Stomach smooth muscle (tissue), 2 donors: ENCODE results near the gene ZC3H15.
"Not testable (repeated sequence)": the region's sequence is repeated elsewhere in the genome, so short reads cannot be mapped to it uniquely, and the experiment has no call there.

Experiments used
- H3K27ac ChIP-seq: one replicate; pipeline ENCODE4 v1.7.0; 2013; ENCODE audit warnings: mild to moderate bottlenecking, low read length, inconsistent platforms
- H3K27me3 ChIP-seq, 2 donors: one replicate each; pipeline ENCODE4 v1.7.0; 2013; ENCODE audit warnings: low read length in 2 of 2; ENCODE audit not compliant: insufficient read depth in 2 of 2, control insufficient read depth in 1 of 2
- H3K36me3 ChIP-seq, 2 donors: one replicate each; pipeline ENCODE4 v1.7.0; 2013; ENCODE audit warnings: low read length in 2 of 2; ENCODE audit not compliant: control insufficient read depth in 2 of 2, insufficient read depth in 2 of 2
- H3K4me1 ChIP-seq: one replicate; pipeline ENCODE4 v1.7.0; 2013; ENCODE audit warnings: low read length; ENCODE audit not compliant: control insufficient read depth, insufficient read depth
- H3K4me3 ChIP-seq, 2 donors: one replicate each; pipeline ENCODE4 v1.7.0; 2013; ENCODE audit warnings: low read length in 2 of 2
- H3K9ac ChIP-seq, 2 donors: one replicate each; pipeline ENCODE4 v1.7.0; 2013; ENCODE audit warnings: low read length in 2 of 2, mild to moderate bottlenecking in 1 of 2
- H3K9me3 ChIP-seq, 2 donors: one replicate each; pipeline ENCODE4 v1.7.0; 2013; ENCODE audit warnings: low read length in 2 of 2; ENCODE audit not compliant: control insufficient read depth in 2 of 2
- donor health status: healthy.
- donor health status: Pancreatic carcinoma.

The ZC3H15 gene

GRCh38 chr2:186485871-186486650 lies at the start of gene ZC3H15:
TSS of gene ZC3H15 (plus strand) at chr2:186486260. CDS start at chr2:186486383, 123 bp downstream.
- Histone ChIP-seq H3K4me1 (peaks cover 3% of the 10 kb centered on the region), H3K4me3 (peak within 1 kb of the TSS; percentile 89 to 99), H3K9me3 (no peaks in the 10 kb centered on the region), H3K9ac (peak within 1 kb of the TSS; percentile 95 to 96), H3K36me3 (no peaks in the 10 kb centered on the region), H3K27ac (peak within 1 kb of the TSS; percentile 87), H3K27me3 (no peaks in the 10 kb centered on the region)

- Histone ChIP-seq H3K27me3 (no peaks in the 10 kb centered on the region), H3K4me3 (no peak overlapping the region), H3K36me3 (peaks cover 0 to 6% of the 10 kb centered on the region in 2 donors), H3K4me1 (no peaks in the 10 kb centered on the region), H3K9ac (no peak overlapping the region), H3K27ac (no peak overlapping the region), H3K9me3 (no peaks in the 10 kb centered on the region)
Observed at GRCh38 chr2:186437719-186438118, 48.3 kb upstream of the ZC3H15 start.

- not testable (repeated sequence) for H3K4me3 ChIP-seq, H3K27me3 ChIP-seq, H3K27ac ChIP-seq, H3K9ac ChIP-seq, H3K4me1 ChIP-seq, H3K36me3 ChIP-seq, H3K9me3 ChIP-seq
Observed at GRCh38 chr2:186439673-186440095, 46.4 kb upstream of the ZC3H15 start.

GRCh38 chr2:186440506-186440905 lies 45.6 kb upstream of the ZC3H15 start:
- Histone ChIP-seq H3K27me3 (no peaks in the 10 kb centered on the region), H3K27ac (no peak overlapping the region), H3K36me3 (peaks cover 0 to 3% of the 10 kb centered on the region in 2 donors), H3K4me3 (no peak overlapping the region), H3K9ac (no peak overlapping the region), H3K9me3 (no peaks in the 10 kb centered on the region), H3K4me1 (no peaks in the 10 kb centered on the region)

- Histone ChIP-seq H3K4me3 (no peak overlapping the region), H3K4me1 (no peaks in the 10 kb centered on the region), H3K9ac (no peak overlapping the region), H3K27me3 (no peaks in the 10 kb centered on the region), H3K36me3 (no peaks in the 10 kb centered on the region), H3K27ac (no peak overlapping the region), H3K9me3 (no peaks in the 10 kb centered on the region)
Observed at GRCh38 chr2:186442885-186443284, 43.2 kb upstream of the ZC3H15 start.

- H3K4me1 ChIP-seq: no peaks in the 10 kb centered on the region
- no peaks in the 10 kb centered on the region for H3K36me3 ChIP-seq
- no peak overlapping the region for H3K9ac ChIP-seq
- H3K4me3 ChIP-seq: no peak overlapping the region
- H3K9me3 ChIP-seq: no peaks in the 10 kb centered on the region
- H3K27me3 ChIP-seq: no peaks in the 10 kb centered on the region
- no peak overlapping the region for H3K27ac ChIP-seq
Observed at GRCh38 chr2:186443851-186444250, 42.2 kb upstream of the ZC3H15 start.

GRCh38 chr2:186445506-186445905 lies 40.6 kb upstream of the ZC3H15 start:
- H3K27me3 ChIP-seq: no peaks in the 10 kb centered on the region
- H3K4me1 ChIP-seq: no peaks in the 10 kb centered on the region
- H3K27ac ChIP-seq: no peak overlapping the region
- H3K9ac ChIP-seq: no peak overlapping the region
- no peaks in the 10 kb centered on the region for H3K36me3 ChIP-seq
- H3K9me3 ChIP-seq: no peaks in the 10 kb centered on the region
- H3K4me3 ChIP-seq: no peak overlapping the region

GRCh38 chr2:186455613-186456012 lies 30.4 kb upstream of the ZC3H15 start:
- H3K4me3 ChIP-seq: no peak overlapping the region
- H3K27me3 ChIP-seq: no peaks in the 10 kb centered on the region
- no peaks in the 10 kb centered on the region for H3K9me3 ChIP-seq
- no peaks in the 10 kb centered on the region for H3K4me1 ChIP-seq
- H3K27ac ChIP-seq: no peak overlapping the region
- peaks cover 0 to 7% of the 10 kb centered on the region in 2 donors for H3K36me3 ChIP-seq
- H3K9ac ChIP-seq: no peak overlapping the region

- no peak overlapping the region for H3K27ac ChIP-seq
- H3K4me1 ChIP-seq: no peaks in the 10 kb centered on the region
- no peaks in the 10 kb centered on the region for H3K27me3 ChIP-seq
- H3K36me3 ChIP-seq: peaks cover 0 to 7% of the 10 kb centered on the region in 2 donors
- no peak overlapping the region for H3K9ac ChIP-seq
- H3K4me3 ChIP-seq: no peak overlapping the region
- no peaks in the 10 kb centered on the region for H3K9me3 ChIP-seq
Observed at GRCh38 chr2:186456941-186457340, 29.1 kb upstream of the ZC3H15 start.

GRCh38 chr2:186457908-186458307 lies 28.2 kb upstream of the ZC3H15 start:
- H3K27me3 ChIP-seq: no peaks in the 10 kb centered on the region
- H3K9me3 ChIP-seq: no peaks in the 10 kb centered on the region
- H3K4me1 ChIP-seq: no peaks in the 10 kb centered on the region
- no peak overlapping the region for H3K4me3 ChIP-seq
- peaks cover 0 to 7% of the 10 kb centered on the region in 2 donors for H3K36me3 ChIP-seq
- no peak overlapping the region for H3K27ac ChIP-seq
- H3K9ac ChIP-seq: no peak overlapping the region

GRCh38 chr2:186459009-186459408 lies 27.1 kb upstream of the ZC3H15 start:
- Histone ChIP-seq H3K4me3 (no peak overlapping the region), H3K27me3 (no peaks in the 10 kb centered on the region), H3K9ac (no peak overlapping the region), H3K36me3 (peaks cover 0 to 7% of the 10 kb centered on the region in 2 donors), H3K27ac (no peak overlapping the region), H3K4me1 (no peaks in the 10 kb centered on the region), H3K9me3 (no peaks in the 10 kb centered on the region)
